Activated CD8-positive, alpha-beta T cell treated with anti-CD3 and anti-CD28 coated beads for 36 hours (primary cell): ENCODE data around the gene TCAP. TPM values are rescaled to one million over a fixed set of nuclear protein-coding genes. Genes with fewer than 3 reads are reported as not detected.

Source experiments
- ATAC-seq: fragments of 200-7000 bp; cut with Tn5 transposase; one replicate; pipeline ENCODE4 v1.10.0; 2021; ENCODE audit warnings: mild to moderate bottlenecking, moderate library complexity
- CTCF ChIA-PET: fragments of 350-600 bp; sonication (Branson Sonifier 250); formaldehyde crosslinking; loops from one replicate; lab custom pipeline; 2021; ENCODE audit warnings: antibody characterized with exemption; lab: Charles Lee
- POLR2A ChIA-PET: fragments of 350-600 bp; sonication (Branson Sonifier 250); formaldehyde crosslinking; loops from one replicate; lab custom pipeline; 2021; ENCODE audit warnings: antibody characterized with exemption; lab: Charles Lee
- DNase-seq: peaks from one replicate; pipeline ENCODE4 v3.0.0-alpha.2; 2020
- H3K27ac Mint-ChIP-seq: one replicate; pipeline ENCODE4 v1.8.0; 2021; ENCODE audit warnings: mild to moderate bottlenecking, mixed read lengths
- H3K27me3 Mint-ChIP-seq: one replicate; pipeline ENCODE4 v1.8.0; 2021; ENCODE audit warnings: mixed read lengths
- H3K36me3 Mint-ChIP-seq: one replicate; pipeline ENCODE4 v1.8.0; 2021; ENCODE audit warnings: low read depth, mixed read lengths
- H3K4me1 Mint-ChIP-seq: one replicate; pipeline ENCODE4 v1.8.0; 2021; ENCODE audit warnings: low read depth, mixed read lengths
- H3K4me3 Mint-ChIP-seq: one replicate; pipeline ENCODE4 v1.8.0; 2021; ENCODE audit warnings: mild to moderate bottlenecking, moderate library complexity, mixed read lengths
- H3K9me3 Mint-ChIP-seq: one replicate; pipeline ENCODE4 v1.8.0; 2021; ENCODE audit warnings: mixed read lengths
- CTCF ChIP-seq: fragments of 200-600 bp; IDR thresholded peaks from one replicate; pipeline ENCODE4 v1.8.0; 2022; ENCODE audit warnings: antibody characterized with exemption, mild to moderate bottlenecking
- intact Hi-C: fragments of 100-400 bp; cut with micrococcal nuclease; formaldehyde crosslinking; loops from one replicate; pipeline ENCODE4 v1.10.0; 2022
- total RNA-seq, 2 experiments: library from RNA; stranded (reverse); gene quantifications; one replicate each; pipeline ENCODE4 v1.2.3, GENCODE V29; 2021

The TCAP gene
- total RNA-seq, 2 experiments from 2014 or later, result 0.95 to 1.3 TPM

- DNase-seq, result peak; percentile 95
- TF ChIP-seq CTCF, result no peak
- ChIA-PET POLR2A (interaction anchor here (0.6 to 1.6 kb wide), 11 partner anchors 11 to 93 kb away, joined by 3 to 5 read pairs (median 4); partner anchors contain the start of gene MIEN1), CTCF (interaction anchor here (0.7 to 9.3 kb wide), 7 partner anchors 9 to 93 kb away, joined by 3 to 224 read pairs (median 4); partner anchors contain the start of gene MIEN1)
- peaks cover 5% of the 10 kb centered on the region for H3K36me3 Mint-ChIP-seq
- intact Hi-C loops, result loop anchor here (10.0 kb wide), 1 partner anchor 228 kb away; the partner anchor contains the start of genes IKZF3 and ZPBP2
- peak within 1 kb of the TSS; percentile 90 for H3K4me3 Mint-ChIP-seq
- H3K4me1 Mint-ChIP-seq, result peaks cover 46% of the 10 kb centered on the region
- peak; percentile 93 for ATAC-seq
- no peaks in the 10 kb centered on the region for H3K9me3 Mint-ChIP-seq
- peak within 1 kb of the TSS; percentile 87 for H3K27ac Mint-ChIP-seq
- H3K27me3 Mint-ChIP-seq, result no peaks in the 10 kb centered on the region
These were observed 28.0 kb upstream of the TCAP start, which contains the start of gene STARD3 for GRCh38 chr17:39636927-39637736. Gene STARD3 (plus strand): TSS chr17:39637144. CDS start chr17:39653532, 16,388 bp downstream.

DNA sequence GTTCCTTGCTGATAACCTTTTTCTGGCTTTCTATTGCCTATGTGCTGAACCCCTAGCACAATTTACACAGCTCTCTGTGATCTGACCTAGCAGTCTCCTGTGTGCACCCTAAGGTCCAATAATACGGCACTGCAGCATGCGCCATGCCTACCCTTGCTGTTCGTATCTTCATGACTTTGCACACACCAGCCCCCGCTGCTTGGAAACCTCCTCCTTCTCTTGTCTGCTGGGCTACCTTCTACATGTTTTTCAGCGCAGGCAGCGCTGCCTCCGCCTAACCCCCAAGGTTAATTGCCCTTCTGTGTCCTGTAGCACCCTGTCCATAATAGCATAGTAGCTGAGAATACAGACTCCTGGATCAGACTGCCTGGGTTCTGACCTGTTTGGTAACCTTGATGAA is 26.8 kb upstream of the TCAP start:
- POLR2A ChIA-PET, result interaction anchor here (1.0 to 1.6 kb wide), 8 partner anchors 13 to 288 kb away, joined by 3 to 5 read pairs (median 4); no protein-coding TSS in a partner anchor

GRCh38 chr17:39639043-39639442 is 26.1 kb upstream of the TCAP start:
- Mint-ChIP-seq H3K4me1 (peaks cover 62% of the 10 kb centered on the region), H3K36me3 (peaks cover 5% of the 10 kb centered on the region), H3K4me3 (no peak overlapping the region), H3K27me3 (no peaks in the 10 kb centered on the region), H3K9me3 (no peaks in the 10 kb centered on the region), H3K27ac (no peak overlapping the region)
- intact Hi-C loops, result loop anchor here (10.0 kb wide), 1 partner anchor 226 kb away; the partner anchor contains the start of genes IKZF3 and ZPBP2
- CTCF ChIA-PET, result interaction anchor here (1.3 to 11.1 kb wide), 5 partner anchors 14 to 115 kb away, joined by 3 to 111 read pairs (median 11); partner anchors contain the start of genes MIEN1, PNMT and PPP1R1B
- no peak for ATAC-seq
- DNase-seq, result no peak
- POLR2A ChIA-PET, result interaction anchor here (0.7 to 1.6 kb wide), 3 partner anchors 17 to 287 kb away, joined by 3 to 5 read pairs (median 3); no protein-coding TSS in a partner anchor
- TF ChIP-seq CTCF, result no peak

More for the DNA sequence above, 26.8 kb upstream of the TCAP start:
- H3K36me3 Mint-ChIP-seq, result peaks cover 5% of the 10 kb centered on the region
- H3K27me3 Mint-ChIP-seq, result no peaks in the 10 kb centered on the region
- peak overlapping the region; percentile 90 for H3K4me3 Mint-ChIP-seq
- H3K4me1 Mint-ChIP-seq, result peaks cover 56% of the 10 kb centered on the region
- TF ChIP-seq CTCF, result no peak
- CTCF ChIA-PET, result interaction anchor here (0.7 to 9.3 kb wide), 7 partner anchors 10 to 92 kb away, joined by 3 to 224 read pairs (median 7); partner anchors contain the start of genes MIEN1 and PNMT
- peak overlapping the region; percentile 87 for H3K27ac Mint-ChIP-seq
- no peak for ATAC-seq
- H3K9me3 Mint-ChIP-seq, result no peaks in the 10 kb centered on the region
- intact Hi-C loops, result loop anchor here (10.0 kb wide), 1 partner anchor 226 kb away; the partner anchor contains the start of genes IKZF3 and ZPBP2
- no peak for DNase-seq

DNA sequence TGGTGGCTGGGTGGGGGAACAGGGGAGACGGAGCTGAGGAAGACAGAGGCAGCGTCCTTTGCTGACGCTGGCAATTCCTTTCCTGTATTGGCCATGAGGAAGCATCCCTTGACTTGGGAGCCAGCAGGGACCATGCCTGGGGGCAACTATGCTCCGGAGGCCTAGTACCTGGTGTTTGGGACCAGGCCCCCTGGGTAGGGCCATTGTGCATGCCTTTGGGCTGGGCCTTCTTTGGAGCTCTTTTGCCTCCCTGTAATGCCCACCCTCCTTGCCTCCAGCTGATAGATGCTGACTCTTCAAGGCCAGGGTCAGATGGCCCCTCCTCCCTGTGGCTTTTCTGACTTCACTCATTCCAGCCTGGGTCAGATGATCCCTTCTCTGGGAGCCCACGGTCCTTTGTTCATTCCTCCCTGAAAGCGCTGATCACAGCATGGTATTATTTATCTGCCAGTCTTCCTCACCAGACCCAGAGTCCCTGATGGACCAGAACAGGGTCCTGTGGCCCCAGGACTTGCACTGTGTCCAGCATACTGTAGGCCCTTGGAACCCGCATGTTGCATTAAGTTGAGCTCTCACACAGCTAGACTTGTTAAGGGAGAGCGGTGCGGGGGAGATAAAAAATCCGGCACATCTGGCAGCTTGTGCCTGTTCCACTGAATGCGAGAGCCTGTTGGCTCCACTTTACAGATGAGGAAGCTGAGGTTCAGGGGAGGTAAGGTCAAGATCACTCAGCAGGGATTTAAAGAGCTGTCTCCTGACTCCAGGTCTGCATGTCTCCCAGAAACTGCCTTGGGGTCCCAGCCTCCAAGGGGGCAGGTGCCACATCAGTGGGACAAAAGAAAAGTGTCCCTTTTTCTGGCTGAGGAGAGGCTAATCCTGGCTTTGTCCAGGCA is 25.3 kb upstream of the TCAP start:
- Mint-ChIP-seq H3K36me3 (peaks cover 5% of the 10 kb centered on the region), H3K9me3 (no peaks in the 10 kb centered on the region), H3K27ac (peak overlapping the region; percentile 13), H3K27me3 (no peaks in the 10 kb centered on the region), H3K4me1 (peaks cover 63% of the 10 kb centered on the region), H3K4me3 (no peak overlapping the region)
- DNase-seq, result no peak
- intact Hi-C loops, result loop anchor here (10.0 kb wide), 1 partner anchor 225 kb away; the partner anchor contains the start of genes IKZF3 and ZPBP2
- TF ChIP-seq CTCF, result no peak
- ChIA-PET CTCF (interaction anchor here (1.3 to 11.1 kb wide), 5 partner anchors 13 to 114 kb away, joined by 3 to 111 read pairs (median 11); partner anchors contain the start of genes MIEN1, PNMT and PPP1R1B), POLR2A (interaction anchor here (0.7 to 1.2 kb wide), 2 partner anchors 40 to 286 kb away, joined by 3 read pairs; no protein-coding TSS in a partner anchor)
- no peak for ATAC-seq
